Upper lobe of left lung (tissue), 4 donors: ENCODE data around the gene GLRB.
"Not testable (repeated sequence)": the region's sequence is repeated elsewhere in the genome, so short reads cannot be mapped to it uniquely, and the experiment has no call there.

Source experiments
- POLR2A ChIP-seq, 4 donors: fragments of 450-650 bp; IDR thresholded peaks; one replicate each; pipeline ENCODE4 v1.5.1; 2016 to 2017; ENCODE audit warnings: antibody characterized with exemption in 4 of 4, mild to moderate bottlenecking in 2 of 4
- POLR2AphosphoS5 ChIP-seq, 2 donors: sonication (generic); formaldehyde crosslinking; IDR thresholded peaks; one replicate each; pipeline ENCODE4 v1.5.1; 2017; ENCODE audit warnings: antibody characterized with exemption in 2 of 2

DNA sequence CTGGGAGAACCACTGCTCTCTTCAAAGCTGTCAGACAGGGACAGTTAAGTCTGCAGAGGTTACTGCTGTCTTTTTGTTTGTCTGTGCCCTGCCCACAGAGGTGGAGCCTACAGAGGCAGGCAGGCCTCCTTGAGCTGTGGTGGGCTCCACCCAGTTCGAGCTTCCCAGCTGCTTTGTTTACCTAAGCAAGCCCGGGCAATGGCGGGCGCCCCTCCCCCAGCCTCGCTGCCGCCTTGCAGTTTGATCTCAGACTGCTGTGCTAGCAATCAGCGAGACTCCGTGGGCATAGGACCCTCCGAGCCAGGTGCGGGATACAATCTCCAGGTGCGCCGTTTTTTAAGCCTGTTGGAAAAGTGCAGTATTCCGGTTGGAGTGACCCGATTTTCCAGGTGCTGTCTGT, 104.3 kb downstream of the GLRB start:
- not testable (repeated sequence) for TF ChIP-seq POLR2AphosphoS5, POLR2A (IDR thresholded peaks at IDR 0.05)
